PC-3 (cell line): Measurements from ENCODE around the gene ZNF365.
A peak's percentile ranks its signal among the peaks of the same experiment; 100 is the strongest.

Source experiments
- EZH2 ChIP-seq: fragments of 300-600 bp; sonication (generic); IDR thresholded peaks from one replicate; pipeline ENCODE4 v1.6.1; 2017; ENCODE audit warnings: antibody characterized with exemption, mild to moderate bottlenecking, low read length; ENCODE audit not compliant: unreplicated experiment
- TF ChIP-seq, protein P1 (sequence below): fragments of 300-600 bp; sonication (generic); conservative IDR thresholded peaks from 2 replicates; pipeline ENCODE4 v1.5.1; 2017; ENCODE audit warnings: antibody characterized with exemption, low read depth, mild to moderate bottlenecking, low read length

DNA sequence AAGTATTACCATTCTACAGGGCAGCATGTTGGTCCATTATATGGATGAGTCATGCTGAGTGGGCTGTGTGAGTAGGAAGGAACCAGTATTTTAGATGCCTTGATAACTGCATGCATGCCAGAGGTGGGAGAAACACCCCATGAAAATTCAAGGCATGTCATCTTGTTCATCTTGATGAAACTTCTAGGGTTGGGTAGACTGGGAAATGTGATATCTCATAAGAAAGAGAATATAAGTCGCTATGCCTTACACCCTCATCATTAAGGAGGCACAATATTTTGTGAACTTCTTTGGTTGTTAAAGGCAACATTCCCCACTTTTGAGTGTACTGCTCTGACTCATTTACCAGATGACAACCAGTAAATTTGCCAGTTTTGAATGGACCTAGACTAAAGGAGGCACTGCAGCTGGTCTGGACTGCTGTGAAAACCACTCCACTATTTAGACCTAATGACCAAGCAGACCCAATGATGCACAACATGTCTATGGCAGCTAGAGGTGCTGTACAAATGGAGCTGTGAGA, 48.0 kb downstream of the ZNF365 start:
- TF ChIP-seq, protein P1, sequence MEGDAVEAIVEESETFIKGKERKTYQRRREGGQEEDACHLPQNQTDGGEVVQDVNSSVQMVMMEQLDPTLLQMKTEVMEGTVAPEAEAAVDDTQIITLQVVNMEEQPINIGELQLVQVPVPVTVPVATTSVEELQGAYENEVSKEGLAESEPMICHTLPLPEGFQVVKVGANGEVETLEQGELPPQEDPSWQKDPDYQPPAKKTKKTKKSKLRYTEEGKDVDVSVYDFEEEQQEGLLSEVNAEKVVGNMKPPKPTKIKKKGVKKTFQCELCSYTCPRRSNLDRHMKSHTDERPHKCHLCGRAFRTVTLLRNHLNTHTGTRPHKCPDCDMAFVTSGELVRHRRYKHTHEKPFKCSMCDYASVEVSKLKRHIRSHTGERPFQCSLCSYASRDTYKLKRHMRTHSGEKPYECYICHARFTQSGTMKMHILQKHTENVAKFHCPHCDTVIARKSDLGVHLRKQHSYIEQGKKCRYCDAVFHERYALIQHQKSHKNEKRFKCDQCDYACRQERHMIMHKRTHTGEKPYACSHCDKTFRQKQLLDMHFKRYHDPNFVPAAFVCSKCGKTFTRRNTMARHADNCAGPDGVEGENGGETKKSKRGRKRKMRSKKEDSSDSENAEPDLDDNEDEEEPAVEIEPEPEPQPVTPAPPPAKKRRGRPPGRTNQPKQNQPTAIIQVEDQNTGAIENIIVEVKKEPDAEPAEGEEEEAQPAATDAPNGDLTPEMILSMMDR: peak; percentile 51; the same call in 1 of the 2 replicates
- TF ChIP-seq EZH2: no peak
